Measurements from ENCODE around the gene TIFAB.

- TF ChIP-seq EP300 (IDR thresholded peaks at IDR 0.05) (no peak), POLR2A (IDR thresholded peaks at IDR 0.05) (no peak)
- TF ChIP-seq, protein P1, sequence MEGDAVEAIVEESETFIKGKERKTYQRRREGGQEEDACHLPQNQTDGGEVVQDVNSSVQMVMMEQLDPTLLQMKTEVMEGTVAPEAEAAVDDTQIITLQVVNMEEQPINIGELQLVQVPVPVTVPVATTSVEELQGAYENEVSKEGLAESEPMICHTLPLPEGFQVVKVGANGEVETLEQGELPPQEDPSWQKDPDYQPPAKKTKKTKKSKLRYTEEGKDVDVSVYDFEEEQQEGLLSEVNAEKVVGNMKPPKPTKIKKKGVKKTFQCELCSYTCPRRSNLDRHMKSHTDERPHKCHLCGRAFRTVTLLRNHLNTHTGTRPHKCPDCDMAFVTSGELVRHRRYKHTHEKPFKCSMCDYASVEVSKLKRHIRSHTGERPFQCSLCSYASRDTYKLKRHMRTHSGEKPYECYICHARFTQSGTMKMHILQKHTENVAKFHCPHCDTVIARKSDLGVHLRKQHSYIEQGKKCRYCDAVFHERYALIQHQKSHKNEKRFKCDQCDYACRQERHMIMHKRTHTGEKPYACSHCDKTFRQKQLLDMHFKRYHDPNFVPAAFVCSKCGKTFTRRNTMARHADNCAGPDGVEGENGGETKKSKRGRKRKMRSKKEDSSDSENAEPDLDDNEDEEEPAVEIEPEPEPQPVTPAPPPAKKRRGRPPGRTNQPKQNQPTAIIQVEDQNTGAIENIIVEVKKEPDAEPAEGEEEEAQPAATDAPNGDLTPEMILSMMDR (IDR thresholded peaks at IDR 0.05): no peak
Measured at GRCh38 chr5:135440916-135441315, 11.2 kb downstream of the TIFAB start.
